CD4-positive, alpha-beta T cell treated with Interleukin-4 for 1 hour (primary cell): ENCODE measurements around the gene APOD.
"Not testable (repeated sequence)": the region's sequence is repeated elsewhere in the genome, so short reads cannot be mapped to it uniquely, and the experiment has no call there.

ENCODE experiments used
- DNase-seq, 2 donors: peaks; one replicate each; pipeline ENCODE4 v3.0.0-alpha.2; 2020 to 2022

The APOD gene

GRCh38 chr3:195583831-195584542 lies at the start of gene APOD:
Gene APOD (minus strand): TSS chr3:195583940. CDS start chr3:195579461, 4,479 bp downstream.
- no peak for DNase-seq

GRCh38 chr3:195633351-195633750 lies 49.6 kb upstream of the APOD start:
- DNase-seq, result not testable (repeated sequence)

DNA sequence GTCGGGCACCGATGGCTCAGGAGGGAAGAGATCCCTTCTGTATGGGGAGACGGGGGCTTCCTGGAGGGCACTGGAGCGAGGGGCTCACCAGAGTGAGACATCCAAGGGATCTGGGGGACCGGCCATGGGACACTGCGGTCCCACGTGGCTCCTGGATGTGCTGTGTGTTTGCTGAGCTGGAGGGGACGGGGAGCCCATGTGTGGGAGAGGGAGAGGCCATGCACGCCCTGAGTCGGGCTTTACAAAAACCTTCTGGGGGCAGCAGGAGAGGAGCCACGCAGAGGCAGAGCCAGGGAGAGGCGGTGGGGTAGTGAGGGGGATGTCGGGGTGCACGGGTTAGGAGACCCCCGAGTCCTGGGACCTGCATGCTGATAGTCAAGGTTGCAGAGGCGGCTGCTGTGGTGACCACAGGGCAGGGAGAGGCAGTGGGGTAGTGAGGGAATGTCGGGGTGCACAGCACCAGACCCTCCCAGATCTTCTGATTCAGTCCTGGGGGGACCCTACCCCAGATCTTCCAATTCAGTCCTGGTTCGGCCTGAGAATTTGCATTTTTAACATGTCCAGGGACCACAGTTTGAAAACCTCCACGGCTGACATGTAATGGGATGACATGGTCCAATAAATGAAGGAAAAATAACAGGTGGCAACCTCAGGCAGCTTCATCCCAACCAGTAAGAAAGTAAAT lies 48.9 kb upstream of the APOD start:
- DNase-seq, result not testable (repeated sequence)

DNA sequence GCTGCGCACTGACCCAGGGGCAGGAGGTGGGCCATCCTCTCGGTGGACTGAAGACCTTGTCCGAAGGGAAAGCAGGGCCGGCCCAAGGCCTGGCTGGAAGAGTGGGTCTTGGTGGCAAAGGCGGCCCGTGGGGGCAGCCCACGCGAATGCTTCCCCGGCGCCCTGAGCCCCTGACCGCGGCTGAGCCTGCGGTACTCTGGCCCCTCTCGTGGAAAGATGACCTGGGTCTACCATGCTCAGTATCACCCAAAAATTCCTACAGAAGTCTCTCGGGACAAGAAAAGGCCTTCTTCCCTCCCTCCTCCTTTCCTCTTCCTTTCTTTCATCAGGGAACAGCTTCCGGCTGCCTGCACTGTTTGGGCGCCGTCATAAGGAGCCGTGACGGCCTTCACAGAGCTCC lies 48.3 kb upstream of the APOD start:
- not testable (repeated sequence) for DNase-seq

- DNase-seq, result not testable (repeated sequence)
These were observed 47.3 kb upstream of the APOD start for GRCh38 chr3:195630938-195631495.

- DNase-seq, result not testable (repeated sequence)
These were observed 46.6 kb upstream of the APOD start for GRCh38 chr3:195630086-195630917.

GRCh38 chr3:195629682-195630081 lies 45.9 kb upstream of the APOD start:
- not testable (repeated sequence) for DNase-seq

DNA sequence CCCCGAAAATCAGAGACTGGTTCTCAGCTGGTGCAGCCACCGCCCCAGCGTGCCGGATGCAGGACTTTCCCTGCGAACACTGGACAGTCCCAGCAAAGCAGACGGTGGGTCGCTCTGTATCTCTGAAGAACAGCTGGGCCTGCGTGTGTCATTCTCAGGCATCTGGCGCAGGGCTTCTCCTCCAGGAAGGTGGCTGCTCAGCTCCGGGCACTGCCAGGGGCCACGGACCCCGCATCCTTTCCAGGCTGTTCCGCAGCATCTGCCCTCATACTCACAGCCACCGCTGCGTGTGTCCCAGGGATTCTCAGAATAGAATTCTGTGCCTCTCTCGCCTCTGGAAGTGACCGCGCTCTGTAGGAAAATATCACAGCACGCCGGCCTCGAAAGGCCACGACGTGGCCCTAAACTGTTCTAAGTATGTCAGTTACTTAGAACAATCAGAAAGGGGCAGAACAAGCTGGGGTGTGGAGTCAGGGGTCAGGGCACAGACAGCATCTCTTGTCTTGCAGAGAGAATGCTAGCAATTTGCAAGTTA lies 44.7 kb upstream of the APOD start:
- DNase-seq, result not testable (repeated sequence)

DNA sequence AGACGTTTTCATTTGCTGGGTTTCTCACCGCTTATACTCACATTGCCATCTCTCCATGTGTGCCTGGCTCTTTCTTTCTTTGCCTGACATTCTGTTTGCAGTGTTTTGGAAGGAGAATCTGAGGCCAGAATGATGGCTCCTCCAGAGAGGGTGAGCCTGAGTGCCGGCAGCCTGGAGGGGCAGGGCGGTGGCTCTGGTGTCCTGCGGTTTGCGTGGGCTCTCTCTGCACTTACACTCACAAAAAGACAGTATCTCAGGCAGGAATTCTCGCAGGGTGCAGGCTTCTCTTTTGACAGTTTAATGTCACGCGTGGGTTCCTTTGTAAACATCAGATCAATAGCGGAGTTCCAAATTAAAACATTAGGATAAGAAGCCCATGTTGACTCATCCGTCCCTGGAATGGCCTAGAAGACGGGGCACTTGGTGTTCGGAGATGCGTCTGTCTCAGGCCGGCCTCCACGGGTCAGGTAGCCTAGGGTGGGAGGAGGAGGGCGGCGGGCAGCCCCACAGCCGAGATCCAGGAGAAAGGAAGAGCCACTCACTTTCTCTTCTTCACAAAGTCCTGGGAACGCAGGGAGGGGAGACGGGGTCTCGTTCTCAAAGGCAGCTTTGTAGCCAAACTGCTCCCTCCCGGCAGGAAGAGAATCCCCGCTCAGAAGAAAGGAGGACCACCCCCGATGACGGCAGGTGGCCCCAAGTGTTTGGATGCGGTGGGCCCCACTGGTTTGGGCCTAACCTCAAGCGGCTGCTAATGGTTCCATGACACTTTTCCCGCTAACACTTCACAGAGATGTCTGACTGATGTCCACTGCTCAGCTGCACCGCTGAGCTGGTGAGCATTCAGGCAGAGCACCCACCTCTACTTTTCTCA lies 44.0 kb upstream of the APOD start:
- not testable (repeated sequence) for DNase-seq

GRCh38 chr3:195624603-195625560 lies 41.1 kb upstream of the APOD start:
- peak in 1 of 2 donors; percentile 14 for DNase-seq

DNA sequence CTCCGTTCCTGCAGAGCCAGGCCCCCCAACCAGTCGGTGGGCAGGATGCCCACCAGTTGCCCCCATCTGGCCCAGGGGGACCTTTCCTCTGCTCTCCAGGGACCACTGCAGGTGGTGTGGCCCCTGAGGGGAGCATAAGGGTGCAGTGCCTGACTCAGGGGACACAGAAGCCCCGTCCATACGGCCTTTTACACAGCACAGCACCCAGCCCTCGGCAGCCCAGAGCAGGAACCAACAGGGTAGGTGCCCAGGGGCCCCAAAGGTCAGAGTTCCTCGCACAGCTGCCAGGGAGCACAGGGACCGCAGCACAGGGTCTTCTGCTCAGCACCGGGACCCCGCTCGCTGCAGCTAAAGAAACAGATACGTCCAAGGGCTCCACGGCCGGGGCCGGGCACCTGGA lies 40.4 kb upstream of the APOD start:
- DNase-seq, result not testable (repeated sequence)

DNA sequence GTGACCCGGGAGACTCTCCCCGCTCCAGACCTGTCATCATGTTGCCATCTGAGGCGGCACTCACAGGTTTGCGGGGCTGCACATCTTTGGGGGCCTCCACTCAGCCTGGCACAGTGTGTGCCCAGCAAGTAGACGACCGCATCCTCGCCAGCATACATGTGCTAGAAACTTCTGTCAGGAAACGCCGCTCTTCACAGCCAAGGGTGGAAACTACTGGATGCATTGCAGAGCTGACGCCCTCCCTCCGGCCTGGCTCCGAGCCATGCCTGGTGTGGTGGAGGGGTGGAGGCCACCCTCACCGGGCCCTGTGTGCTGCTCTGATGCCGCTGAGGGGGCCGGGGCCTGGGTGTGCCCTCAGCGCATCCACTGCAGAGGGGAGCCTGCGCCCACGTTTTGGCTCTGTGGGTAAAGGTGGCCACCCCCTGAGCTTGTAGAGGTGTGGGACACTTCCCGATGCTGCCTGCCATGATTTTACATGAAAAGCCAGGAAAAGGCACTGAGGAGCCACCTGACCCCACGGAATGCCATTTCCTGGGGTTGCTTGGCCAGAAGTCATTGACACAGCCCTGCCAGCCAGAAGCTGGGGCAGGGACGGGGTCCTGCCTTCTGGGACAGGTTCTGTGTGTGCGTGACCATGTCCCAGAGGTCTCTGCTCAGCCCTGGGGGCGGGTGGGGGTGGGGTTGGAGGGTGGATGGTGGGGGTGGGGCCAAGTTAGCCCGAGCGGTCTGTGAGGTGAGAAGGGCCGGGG lies 39.7 kb upstream of the APOD start:
- not testable (repeated sequence) for DNase-seq

GRCh38 chr3:195622523-195623170 lies 38.9 kb upstream of the APOD start:
- not testable (repeated sequence) for DNase-seq

- DNase-seq, result not testable (repeated sequence)
These were observed 38.3 kb upstream of the APOD start for GRCh38 chr3:195622012-195622411.

- not testable (repeated sequence) for DNase-seq
These were observed 37.4 kb upstream of the APOD start for GRCh38 chr3:195621095-195621494.

DNA sequence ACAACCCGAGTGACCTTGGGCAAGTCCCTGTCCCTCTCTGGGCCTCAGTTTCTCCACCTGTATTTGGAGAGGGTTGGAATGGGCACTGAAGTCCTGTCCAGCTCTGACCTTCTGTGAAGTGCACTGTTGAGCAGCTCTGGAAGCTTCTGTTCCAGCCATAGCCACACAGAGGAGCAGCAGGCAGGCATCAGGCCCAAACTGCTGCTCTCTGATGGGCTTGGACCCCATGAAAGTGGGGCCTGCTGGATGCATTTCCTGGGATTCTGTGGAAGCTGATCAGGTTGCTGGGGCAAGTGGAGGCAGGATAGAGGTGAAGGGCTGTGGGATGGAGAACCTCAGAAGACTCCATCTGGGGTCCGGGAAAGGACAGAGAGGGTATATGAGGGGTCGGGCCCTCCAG lies 36.7 kb upstream of the APOD start:
- not testable (repeated sequence) for DNase-seq

DNA sequence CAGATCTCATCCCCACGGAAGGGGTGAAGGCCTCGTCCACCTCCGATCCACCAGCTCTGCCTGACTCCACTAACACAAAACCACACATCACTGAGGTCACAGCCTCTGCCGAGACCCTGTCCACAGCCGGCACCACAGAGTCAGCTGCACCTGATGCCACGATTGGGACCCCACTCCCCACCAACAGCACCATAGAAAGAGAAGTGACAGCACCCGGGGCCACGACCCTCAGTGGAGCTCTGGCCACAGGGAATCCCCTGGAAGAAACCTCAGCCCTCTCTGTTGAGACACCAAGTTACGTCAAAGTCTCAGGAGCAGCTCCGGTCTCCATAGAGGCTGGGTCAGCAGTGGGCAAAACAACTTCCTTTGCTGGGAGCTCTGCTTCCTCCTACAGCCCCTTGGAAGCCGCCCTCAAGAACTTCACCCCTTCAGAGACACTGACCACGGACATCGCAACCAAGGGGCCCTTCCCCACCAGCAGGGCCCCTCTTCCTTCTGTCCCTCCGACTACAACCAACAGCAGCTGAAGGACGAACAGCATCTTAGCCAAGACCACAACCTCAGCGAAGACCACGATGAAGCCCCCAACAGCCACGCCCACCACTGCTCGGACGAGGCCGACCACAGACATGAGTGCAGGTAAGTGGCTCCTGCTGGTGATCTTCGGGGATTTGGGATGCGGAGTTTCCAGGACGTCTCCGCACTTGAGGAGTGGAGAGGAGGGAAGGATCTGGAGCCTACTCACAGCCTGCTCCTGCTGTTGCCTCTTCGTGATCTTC lies 36.0 kb upstream of the APOD start:
- DNase-seq, result not testable (repeated sequence)
